ENCODE data around the gene LGALS16.
"Not testable (repeated sequence)": the region's sequence is repeated elsewhere in the genome, so short reads cannot be mapped to it uniquely, and the experiment has no call there.

The LGALS16 gene

GRCh38 chr19:39681416-39681815, 25.7 kb downstream of the LGALS16 start:
- Histone ChIP-seq H3K4me1 (ENCODE audit: control insufficient read depth, low read length) (no peaks in the 10 kb centered on the region), H4K20me1 (ENCODE audit: control insufficient read depth, insufficient read depth, low read depth, low read length) (no peaks in the 10 kb centered on the region), H3K36me3 (ENCODE audit: control insufficient read depth, low read length) (no peaks in the 10 kb centered on the region), H3K27me3 (ENCODE audit: control insufficient read depth, low read length) (peaks cover 11% of the 10 kb centered on the region), H3K9me2 (replicated peaks; ENCODE audit: control insufficient read depth, low read length) (no peaks in the 10 kb centered on the region), H3K27ac (ENCODE audit: low read depth, low read length) (no peak overlapping the region), H3K4me2 (ENCODE audit: low read length) (no peak overlapping the region), H3K9me3 (ENCODE audit: control insufficient read depth, insufficient read depth, low read length) (no peaks in the 10 kb centered on the region), H3K4me3 (ENCODE audit: low read length) (no peak overlapping the region), H3K79me2 (ENCODE audit: control insufficient read depth, low read length) (no peaks in the 10 kb centered on the region), H3F3A (ENCODE audit: control insufficient read depth, insufficient read depth) (no peaks in the 10 kb centered on the region)
- TF ChIP-seq EZH2phosphoT487 (IDR thresholded peaks at IDR 0.05; ENCODE audit: borderline replicate concordance, low read length): no peak
- TF ChIP-seq CTCF (IDR thresholded peaks at IDR 0.05; ENCODE audit: low read depth, low read length, poor library complexity, severe bottlenecking): no peak

- H3K9me2 ChIP-seq (replicated peaks; ENCODE audit: control insufficient read depth, low read length): no peaks in the 10 kb centered on the region
- H3F3A ChIP-seq (ENCODE audit: control insufficient read depth, insufficient read depth): no peaks in the 10 kb centered on the region
- H3K27ac ChIP-seq (ENCODE audit: low read depth, low read length): no peak overlapping the region
- no peak overlapping the region for H3K4me3 ChIP-seq (ENCODE audit: low read length)
- no peaks in the 10 kb centered on the region for H3K4me1 ChIP-seq (ENCODE audit: control insufficient read depth, low read length)
- no peaks in the 10 kb centered on the region for H3K36me3 ChIP-seq (ENCODE audit: control insufficient read depth, low read length)
- no peak for TF ChIP-seq CTCF (IDR thresholded peaks at IDR 0.05; ENCODE audit: low read depth, low read length, poor library complexity, severe bottlenecking)
- no peak for TF ChIP-seq EZH2phosphoT487 (IDR thresholded peaks at IDR 0.05; ENCODE audit: borderline replicate concordance, low read length)
- peaks cover under 1% of the 10 kb centered on the region; the same call in 1 of the 2 replicates for H3K27me3 ChIP-seq (ENCODE audit: control insufficient read depth, low read length)
- H3K4me2 ChIP-seq (ENCODE audit: low read length): no peak overlapping the region
- no peaks in the 10 kb centered on the region for H4K20me1 ChIP-seq (ENCODE audit: control insufficient read depth, insufficient read depth, low read depth, low read length)
- no peaks in the 10 kb centered on the region for H3K79me2 ChIP-seq (ENCODE audit: control insufficient read depth, low read length)
- no peaks in the 10 kb centered on the region; the same call in 1 of the 2 replicates for H3K9me3 ChIP-seq (ENCODE audit: control insufficient read depth, insufficient read depth, low read length)
Measured at GRCh38 chr19:39684267-39684666, 28.6 kb downstream of the LGALS16 start.

DNA sequence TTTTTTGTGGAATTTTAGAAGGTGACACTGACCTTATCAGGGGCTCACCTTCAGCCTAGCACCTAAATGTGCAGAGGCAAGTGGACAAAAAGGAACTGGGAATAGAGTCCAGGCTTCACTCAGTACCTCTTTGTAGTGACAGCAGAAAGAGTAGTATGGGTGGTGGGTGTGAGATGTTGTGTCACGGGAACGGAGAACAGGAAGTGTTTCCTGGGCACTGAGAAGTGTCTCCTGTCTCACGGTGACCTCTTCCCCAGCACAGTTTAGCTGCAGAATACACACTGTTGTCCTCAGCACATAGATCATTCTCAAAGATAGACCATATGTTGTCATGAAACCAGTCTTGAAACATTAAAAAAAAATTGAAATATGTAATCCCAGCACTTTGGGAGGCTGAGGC, 31.0 kb downstream of the LGALS16 start:
- H3K27ac ChIP-seq (ENCODE audit: low read depth, low read length): no peak overlapping the region
- no peak overlapping the region for H3K4me2 ChIP-seq (ENCODE audit: low read length)
- H3K4me1 ChIP-seq (ENCODE audit: control insufficient read depth, low read length): no peaks in the 10 kb centered on the region
- H3K79me2 ChIP-seq (ENCODE audit: control insufficient read depth, low read length): no peaks in the 10 kb centered on the region
- H3K27me3 ChIP-seq (ENCODE audit: control insufficient read depth, low read length): peaks cover 9% of the 10 kb centered on the region
- no peak overlapping the region for H3K4me3 ChIP-seq (ENCODE audit: low read length)
- no peaks in the 10 kb centered on the region for H3F3A ChIP-seq (ENCODE audit: control insufficient read depth, insufficient read depth)
- H3K36me3 ChIP-seq (ENCODE audit: control insufficient read depth, low read length): no peaks in the 10 kb centered on the region
- H4K20me1 ChIP-seq (ENCODE audit: control insufficient read depth, insufficient read depth, low read depth, low read length): no peaks in the 10 kb centered on the region
- no peaks in the 10 kb centered on the region for H3K9me2 ChIP-seq (replicated peaks; ENCODE audit: control insufficient read depth, low read length)
- H3K9me3 ChIP-seq (ENCODE audit: control insufficient read depth, insufficient read depth, low read length): no peaks in the 10 kb centered on the region; the same call in 1 of the 2 replicates
- TF ChIP-seq EZH2phosphoT487 (IDR thresholded peaks at IDR 0.05; ENCODE audit: borderline replicate concordance, low read length): no peak
- no peak for TF ChIP-seq CTCF (IDR thresholded peaks at IDR 0.05; ENCODE audit: low read depth, low read length, poor library complexity, severe bottlenecking)

GRCh38 chr19:39688637-39689036, 32.9 kb downstream of the LGALS16 start:
- not testable (repeated sequence) for H3K27ac ChIP-seq (ENCODE audit: low read depth, low read length); H3K9me2 ChIP-seq (replicated peaks; ENCODE audit: control insufficient read depth, low read length); H3K36me3 ChIP-seq (ENCODE audit: control insufficient read depth, low read length); H3F3A ChIP-seq (ENCODE audit: control insufficient read depth, insufficient read depth); H3K79me2 ChIP-seq (ENCODE audit: control insufficient read depth, low read length); H3K4me1 ChIP-seq (ENCODE audit: control insufficient read depth, low read length); H3K4me3 ChIP-seq (ENCODE audit: low read length); H3K9me3 ChIP-seq (ENCODE audit: control insufficient read depth, insufficient read depth, low read length); H3K4me2 ChIP-seq (ENCODE audit: low read length); H4K20me1 ChIP-seq (ENCODE audit: control insufficient read depth, insufficient read depth, low read depth, low read length)
- peaks cover 22% of the 10 kb centered on the region for H3K27me3 ChIP-seq (ENCODE audit: control insufficient read depth, low read length)

All from DOHH2 (cell line).